GM12891 (cell line): ENCODE data around the gene TANGO6. TPM values are rescaled to one million over a fixed set of nuclear protein-coding genes. Genes with fewer than 3 reads are reported as not detected.

Experiments
- DNase-seq: peaks from one replicate; pipeline ENCODE4 v3.0.0; 2011; ENCODE audit warnings: low spot score; ENCODE audit not compliant: insufficient read length
- FAIRE-seq: peaks from 2 replicates; lab custom pipeline; 2011; peaks lifted over from hg19 to GRCh38; lab: Jason Lieb, UNC
- PAX5 ChIP-seq: IDR thresholded peaks from 2 replicates; pipeline ENCODE4 v1.6.1; 2011; ENCODE audit warnings: low read length, moderate library complexity, mild to moderate bottlenecking; ENCODE audit not compliant: insufficient read depth, severe bottlenecking
- POLR2A ChIP-seq: IDR thresholded peaks from 2 replicates; pipeline ENCODE4 v1.6.1; 2011; ENCODE audit warnings: low read depth, low read length, control low read depth
- POLR2AphosphoS5 ChIP-seq: IDR thresholded peaks from 2 replicates; pipeline ENCODE4 v1.6.1; 2011; ENCODE audit warnings: low read depth, low read length, control low read depth
- POU2F2 ChIP-seq: IDR thresholded peaks from 2 replicates; pipeline ENCODE4 v1.6.1; 2011; ENCODE audit warnings: low read depth, mild to moderate bottlenecking, control low read depth, low read length, moderate library complexity
- SPI1 ChIP-seq: IDR thresholded peaks from 2 replicates; pipeline ENCODE4 v1.6.1; 2011; ENCODE audit warnings: low read depth, low read length, control low read depth
- TAF1 ChIP-seq: IDR thresholded peaks from 2 replicates; pipeline ENCODE4 v1.6.1; 2011; ENCODE audit warnings: low read depth, low read length, control low read depth
- polyA plus RNA-seq: library from polyadenylated mRNA; unstranded; fragments of >200 nt; gene quantifications from one replicate; pipeline ENCODE4 v1.2.1, GENCODE V29; 2012; ENCODE audit warnings: low read depth, missing spikeins, inconsistent platforms; ENCODE audit not compliant: missing spikeins

Gene TANGO6
- 4.2 TPM for polyA plus RNA-seq

GRCh38 chr16:68843482-68844210 is at the start of gene TANGO6:
Gene TANGO6, plus strand, starts transcription at chr16:68843531. Its CDS starts 87 bp downstream, at chr16:68843618.
- TF ChIP-seq POLR2A (peak; percentile 93), POLR2AphosphoS5 (peak; percentile 73; the same call in 1 of the 2 replicates), SPI1 (no peak), POU2F2 (peak; percentile 75), TAF1 (peak; percentile 90), PAX5 (no peak)
- DNase-seq (peak; percentile 82), FAIRE-seq (peak; percentile 84)

GRCh38 chr16:68798398-68798797 is 44.9 kb upstream of the TANGO6 start:
- no peak for TF ChIP-seq SPI1
- no peak for TF ChIP-seq POLR2AphosphoS5
- TF ChIP-seq POU2F2, result no peak
- TF ChIP-seq PAX5, result no peak
- TF ChIP-seq POLR2A, result no peak
- TF ChIP-seq TAF1, result no peak
- FAIRE-seq (no peak), DNase-seq (no peak)

- FAIRE-seq (peak; percentile 40), DNase-seq (peak; percentile 55)
- TF ChIP-seq POLR2A (no peak), PAX5 (no peak), SPI1 (peak; percentile 65)
Observed at GRCh38 chr16:68800257-68800875, 43.0 kb upstream of the TANGO6 start.

GRCh38 chr16:68802190-68802589 is 41.1 kb upstream of the TANGO6 start:
- FAIRE-seq, result no peak
- TF ChIP-seq POLR2A (no peak), TAF1 (no peak), POLR2AphosphoS5 (no peak), SPI1 (no peak), PAX5 (no peak), POU2F2 (no peak)
- no peak for DNase-seq

GRCh38 chr16:68806422-68806821 is 36.9 kb upstream of the TANGO6 start:
- FAIRE-seq, result no peak
- no peak for DNase-seq
- TF ChIP-seq PAX5, result no peak
- TF ChIP-seq POLR2AphosphoS5, result no peak
- no peak for TF ChIP-seq SPI1
- no peak for TF ChIP-seq POLR2A
- no peak for TF ChIP-seq POU2F2
- no peak for TF ChIP-seq TAF1

GRCh38 chr16:68806981-68807380 is 36.4 kb upstream of the TANGO6 start:
- TF ChIP-seq POU2F2, result no peak
- TF ChIP-seq PAX5, result no peak
- TF ChIP-seq POLR2AphosphoS5, result no peak
- TF ChIP-seq SPI1, result no peak
- no peak for TF ChIP-seq TAF1
- no peak for TF ChIP-seq POLR2A
- no peak for DNase-seq
- no peak for FAIRE-seq

- FAIRE-seq (no peak), DNase-seq (no peak)
- TF ChIP-seq POLR2AphosphoS5 (no peak), TAF1 (no peak), POU2F2 (no peak), POLR2A (no peak), SPI1 (no peak), PAX5 (no peak)
Observed at GRCh38 chr16:68814516-68814915, 28.8 kb upstream of the TANGO6 start.

- no peak for TF ChIP-seq POU2F2
- no peak for TF ChIP-seq POLR2AphosphoS5
- no peak for TF ChIP-seq PAX5
- no peak for TF ChIP-seq TAF1
- DNase-seq (no peak), FAIRE-seq (no peak)
Observed at GRCh38 chr16:68823401-68824135, 19.8 kb upstream of the TANGO6 start.

GRCh38 chr16:68825427-68825826 is 17.9 kb upstream of the TANGO6 start:
- FAIRE-seq (no peak), DNase-seq (no peak)
- TF ChIP-seq TAF1 (no peak), POLR2A (no peak), POU2F2 (no peak), SPI1 (no peak), PAX5 (no peak), POLR2AphosphoS5 (no peak)
